HG02840 (cell line): ENCODE results near the gene POLR3B.
A peak's percentile ranks its signal among the peaks of the same experiment; 100 is the strongest.
"Not testable (repeated sequence)": the region's sequence is repeated elsewhere in the genome, so short reads cannot be mapped to it uniquely, and the experiment has no call there.

ENCODE experiments used
- ATAC-seq: cut with Tn5 transposase; IDR thresholded peaks from one replicate; pipeline ENCODE4 v1.9.1; 2021; ENCODE audit warnings: mild to moderate bottlenecking, moderate library complexity, moderate number of reproducible peaks; ENCODE audit not compliant: unreplicated experiment, low FRiP score

The POLR3B gene

GRCh38 chr12:106357549-106358395 is at the start of gene POLR3B:
Gene POLR3B (plus strand): TSS chr12:106357748. CDS start chr12:106357880, 132 bp downstream.
- peak; percentile 86 for ATAC-seq

GRCh38 chr12:106308121-106308520 is 49.4 kb upstream of the POLR3B start:
- ATAC-seq: no peak

GRCh38 chr12:106308611-106309010 is 48.9 kb upstream of the POLR3B start:
- no peak for ATAC-seq

- ATAC-seq: no peak
These were observed 47.7 kb upstream of the POLR3B start for GRCh38 chr12:106309671-106310505.

- ATAC-seq: no peak
These were observed 46.9 kb upstream of the POLR3B start for GRCh38 chr12:106310687-106311086.

- no peak for ATAC-seq
These were observed 46.4 kb upstream of the POLR3B start for GRCh38 chr12:106311139-106311538.

- not testable (repeated sequence) for ATAC-seq
These were observed 44.1 kb upstream of the POLR3B start for GRCh38 chr12:106313413-106313812.

GRCh38 chr12:106315523-106315922 is 42.0 kb upstream of the POLR3B start:
- no peak for ATAC-seq

- ATAC-seq: no peak
These were observed 40.0 kb upstream of the POLR3B start for GRCh38 chr12:106317406-106318082.

- no peak for ATAC-seq
These were observed 36.3 kb upstream of the POLR3B start for GRCh38 chr12:106321139-106321850.

- ATAC-seq: no peak
These were observed 34.0 kb upstream of the POLR3B start for GRCh38 chr12:106323537-106323936.

GRCh38 chr12:106327309-106327869 is 30.2 kb upstream of the POLR3B start:
- ATAC-seq: no peak

- ATAC-seq: no peak
These were observed 28.8 kb upstream of the POLR3B start for GRCh38 chr12:106328735-106329134.

GRCh38 chr12:106329231-106329982 is 28.1 kb upstream of the POLR3B start:
- ATAC-seq: no peak

GRCh38 chr12:106331599-106331998 is 25.9 kb upstream of the POLR3B start:
- ATAC-seq: no peak

- no peak for ATAC-seq
These were observed 25.0 kb upstream of the POLR3B start for GRCh38 chr12:106332536-106332935.

GRCh38 chr12:106333010-106333409 is 24.5 kb upstream of the POLR3B start:
- ATAC-seq: no peak

GRCh38 chr12:106333756-106334155 is 23.8 kb upstream of the POLR3B start:
- no peak for ATAC-seq
